HG02870 (cell line): ENCODE data around the gene CNST.
"Not testable (repeated sequence)": the region's sequence is repeated elsewhere in the genome, so short reads cannot be mapped to it uniquely, and the experiment has no call there.

Experiments used
- ATAC-seq: cut with Tn5 transposase; IDR thresholded peaks from one replicate; pipeline ENCODE4 v1.9.1; 2021; ENCODE audit warnings: mild to moderate bottlenecking, moderate library complexity; ENCODE audit not compliant: unreplicated experiment

Gene CNST

GRCh38 chr1:246583056-246583440 is 16.8 kb downstream of the CNST start:
- no peak for ATAC-seq

GRCh38 chr1:246583448-246584185 is 17.4 kb downstream of the CNST start:
- ATAC-seq: no peak

- no peak for ATAC-seq
Observed at GRCh38 chr1:246587032-246587431, 20.8 kb downstream of the CNST start.

- ATAC-seq: no peak
Observed at GRCh38 chr1:246587606-246588005, 21.4 kb downstream of the CNST start.

- ATAC-seq: no peak
Observed at GRCh38 chr1:246588159-246588721, 22.0 kb downstream of the CNST start.

GRCh38 chr1:246589919-246590318 is 23.7 kb downstream of the CNST start:
- ATAC-seq: not testable (repeated sequence)

GRCh38 chr1:246591047-246591446 is 24.8 kb downstream of the CNST start:
- peak; percentile 37 for ATAC-seq

GRCh38 chr1:246591504-246591903 is 25.2 kb downstream of the CNST start:
- peak; percentile 96 for ATAC-seq

- ATAC-seq: no peak
Observed at GRCh38 chr1:246591958-246592357, 25.7 kb downstream of the CNST start.

GRCh38 chr1:246592695-246593094 is 26.4 kb downstream of the CNST start:
- no peak for ATAC-seq

- no peak for ATAC-seq
Observed at GRCh38 chr1:246595146-246595545, 28.9 kb downstream of the CNST start.

- ATAC-seq: no peak
Observed at GRCh38 chr1:246597340-246597739, 31.1 kb downstream of the CNST start.

GRCh38 chr1:246597971-246598370 is 31.7 kb downstream of the CNST start:
- ATAC-seq: no peak

- no peak for ATAC-seq
Observed at GRCh38 chr1:246599315-246599714, 33.1 kb downstream of the CNST start.

GRCh38 chr1:246600579-246600978 is 34.3 kb downstream of the CNST start:
- ATAC-seq: no peak

- no peak for ATAC-seq
Observed at GRCh38 chr1:246602194-246602593, 35.9 kb downstream of the CNST start.

- ATAC-seq: not testable (repeated sequence)
Observed at GRCh38 chr1:246605231-246605630, 39.0 kb downstream of the CNST start.

GRCh38 chr1:246607462-246607861 is 41.2 kb downstream of the CNST start:
- no peak for ATAC-seq

GRCh38 chr1:246608616-246609376 is 42.5 kb downstream of the CNST start:
- no peak for ATAC-seq

GRCh38 chr1:246609632-246610031 is 43.4 kb downstream of the CNST start:
- ATAC-seq: no peak

GRCh38 chr1:246613096-246613758 is 47.0 kb downstream of the CNST start:
- no peak for ATAC-seq
